GM19238 (cell line): ENCODE data around the gene DCT.

ENCODE experiments used
- DNase-seq: peaks from one replicate; pipeline ENCODE4 v3.0.0; 2011; ENCODE audit warnings: low spot score; ENCODE audit not compliant: insufficient read length

DCT gene

GRCh38 chr13:94399812-94400211, 79.7 kb downstream of the DCT start:
- no peak for DNase-seq

GRCh38 chr13:94395860-94396259, 83.6 kb downstream of the DCT start:
- no peak for DNase-seq

GRCh38 chr13:94394723-94395122, 84.8 kb downstream of the DCT start:
- no peak for DNase-seq

- DNase-seq, result no peak
These were observed 88.6 kb downstream of the DCT start for GRCh38 chr13:94390881-94391280.

GRCh38 chr13:94389604-94390351, 89.7 kb downstream of the DCT start:
- DNase-seq, result no peak

GRCh38 chr13:94387047-94387446, 92.4 kb downstream of the DCT start:
- DNase-seq, result no peak
